Placental epithelial cell (primary cell): ENCODE measurements around the gene LYZL2. TPM values are rescaled to one million over a fixed set of nuclear protein-coding genes. Genes with fewer than 3 reads are reported as not detected.

Experiments used
- total RNA-seq: library from RNA; depleted of rRNA; stranded (reverse); fragments of >200 nt; gene quantifications from 2 replicates; pipeline ENCODE4 v1.2.3, GENCODE V29; 2012

LYZL2 gene
- not detected in 2 replicates for total RNA-seq

DNA sequence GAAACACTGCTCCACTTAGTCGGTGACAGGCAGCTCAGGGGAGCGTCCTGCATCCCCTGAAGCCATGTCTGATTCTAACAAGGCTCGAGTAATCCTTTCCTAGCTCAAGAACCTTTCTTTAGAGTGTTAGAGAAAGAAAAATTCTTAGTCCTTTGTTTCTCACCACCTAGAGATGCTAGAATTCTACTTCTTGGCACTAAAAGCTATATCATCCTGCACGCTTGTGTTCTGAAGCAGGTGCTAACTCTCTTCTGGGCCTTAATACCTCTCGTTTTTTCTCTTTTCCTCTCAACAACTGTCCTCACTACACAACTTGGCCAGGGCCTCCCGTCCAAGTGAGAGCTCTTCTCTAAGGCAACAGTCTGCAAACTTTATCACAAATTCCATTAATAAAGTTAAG lies at the start of gene LYZL2:
Gene LYZL2, minus strand, starts transcription at position 101 of the 400 bp plus-strand sequence. CDS start 2,838 bp downstream, outside the sequence.

Other genes with a start within 250 kb of the LYZL2 start
- gene MAP3K8, start 195.6 kb downstream of the LYZL2 start, total RNA-seq: 3.5 and 4.7 TPM in 2 replicates